Erythroblast (primary cell): ENCODE data around the gene NAAA.

ENCODE experiments used
- GATA1 ChIP-seq: IDR thresholded peaks from 2 replicates; pipeline ENCODE4 v1.6.1; 2011; ENCODE audit warnings: low read depth, mild to moderate bottlenecking, control low read depth, low read length, moderate library complexity
- POLR2A ChIP-seq: IDR thresholded peaks from 2 replicates; pipeline ENCODE4 v1.6.1; 2011; ENCODE audit warnings: mild to moderate bottlenecking, low read length

DNA sequence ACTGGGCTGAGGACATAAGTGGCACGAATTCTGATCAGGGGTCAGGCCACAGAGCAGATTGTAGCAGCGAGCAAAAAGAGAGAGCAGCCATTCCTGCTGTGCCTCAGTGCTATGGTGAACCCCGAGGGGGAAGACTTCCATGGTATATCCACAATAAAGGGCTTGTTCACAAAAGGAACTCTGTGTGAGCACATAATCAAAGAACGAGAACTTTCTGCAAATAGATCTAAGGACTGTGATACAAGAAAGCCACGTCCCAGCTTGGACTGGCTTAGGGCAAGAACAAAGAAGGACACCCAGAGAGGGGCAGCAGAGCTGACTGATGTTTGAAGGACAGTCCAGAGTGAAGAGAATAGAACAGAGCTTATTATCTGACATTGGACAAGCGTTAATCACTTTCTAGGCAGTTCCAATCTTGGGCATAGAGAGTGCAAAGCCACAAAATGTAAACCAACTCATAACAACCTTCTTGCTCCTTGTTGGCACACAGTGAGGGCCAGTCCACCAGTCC is 62.5 kb downstream of the NAAA start:
- TF ChIP-seq POLR2A (no peak), GATA1 (no peak)
